PC-9 (cell line): Measurements from ENCODE around the gene FUT9. TPM values are rescaled to one million over a fixed set of nuclear protein-coding genes. Genes with fewer than 3 reads are reported as not detected.

Experiments used
- BruUV-seq: library from RNA; stranded (reverse); fragments of 400-500 nt; replicated peaks from 2 replicates; lab custom pipeline; 2021; lab: Mats Ljungman, UMichigan
- CTCF ChIA-PET: fragments of 300-600 bp; sonication (Branson Sonifier 250); formaldehyde crosslinking; loops from one replicate; lab custom pipeline; 2022; ENCODE audit warnings: antibody characterized with exemption; lab: Charles Lee
- POLR2A ChIA-PET: fragments of 300-600 bp; sonication (Branson Sonifier 250); formaldehyde crosslinking; loops from one replicate; lab custom pipeline; 2022; ENCODE audit warnings: antibody characterized with exemption; ENCODE audit not compliant: unreplicated experiment; lab: Charles Lee
- DNase-seq, 2 experiments: peaks; one replicate each; pipeline versions ENCODE4 v3.0.0 to v3.0.0-alpha.2; 2015 to 2022; ENCODE audit warnings: mixed read lengths in 1 of 2
- H2AFZ ChIP-seq: fragments of 200-600 bp; sonication (generic); 2 replicates; pipeline ENCODE4 v1.8.1; 2017; ENCODE audit warnings: antibody characterized with exemption
- H3F3A ChIP-seq: fragments of 200-600 bp; sonication (generic); 2 replicates; pipeline ENCODE4 v1.8.1; 2017; ENCODE audit warnings: antibody characterized with exemption, mild to moderate bottlenecking, low read depth; ENCODE audit not compliant: insufficient read depth
- H3K27ac ChIP-seq: fragments of 200-600 bp; sonication (generic); 2 replicates; pipeline ENCODE4 v1.6.1; 2016; ENCODE audit warnings: mixed run types
- H3K27me3 ChIP-seq: fragments of 200-600 bp; sonication (generic); 2 replicates; pipeline ENCODE4 v1.6.1; 2016; ENCODE audit warnings: low read depth, mixed run types; ENCODE audit not compliant: insufficient read depth
- H3K36me3 ChIP-seq: fragments of 200-600 bp; sonication (generic); 2 replicates; pipeline ENCODE4 v1.6.1; 2016; ENCODE audit warnings: low read depth, mixed run types
- H3K4me1 ChIP-seq: fragments of 200-600 bp; sonication (generic); replicated peaks from 2 replicates; pipeline ENCODE4 v1.6.1; 2016; ENCODE audit warnings: mixed run types; ENCODE audit not compliant: insufficient read depth
- H3K4me2 ChIP-seq: fragments of 200-600 bp; sonication (generic); 2 replicates; pipeline ENCODE4 v1.6.1; 2017; ENCODE audit warnings: mixed run types
- H3K4me3 ChIP-seq: fragments of 200-600 bp; sonication (generic); 2 replicates; pipeline ENCODE4 v1.6.1; 2016; ENCODE audit warnings: mixed run types
- H3K79me2 ChIP-seq: fragments of 200-600 bp; sonication (generic); 2 replicates; pipeline ENCODE4 v1.6.1; 2017; ENCODE audit warnings: low read depth, mixed run types
- H3K9me2 ChIP-seq: fragments of 200-600 bp; sonication (generic); 2 replicates; pipeline ENCODE4 v1.8.1; 2017; ENCODE audit warnings: mild to moderate bottlenecking; ENCODE audit not compliant: insufficient read depth
- H3K9me3 ChIP-seq: fragments of 200-600 bp; sonication (generic); 2 replicates; pipeline ENCODE4 v1.8.1; 2016; ENCODE audit warnings: low read depth; ENCODE audit not compliant: insufficient read depth
- H4K20me1 ChIP-seq: fragments of 200-600 bp; sonication (generic); 2 replicates; pipeline ENCODE4 v1.8.1; 2017; ENCODE audit not compliant: insufficient read depth
- CTCF ChIP-seq: fragments of 200-600 bp; sonication (generic); conservative IDR thresholded peaks from 2 replicates; pipeline ENCODE4 v1.6.1; 2017; ENCODE audit warnings: mixed run types, antibody characterized with exemption, mild to moderate bottlenecking, moderate library complexity
- EZH2 ChIP-seq: fragments of 200-600 bp; sonication (generic); IDR thresholded peaks from 2 replicates; pipeline ENCODE4 v1.8.0; 2017; ENCODE audit warnings: antibody characterized with exemption, low read depth
- intact Hi-C: fragments of 100-400 bp; cut with micrococcal nuclease; formaldehyde crosslinking; loops from one replicate; pipeline ENCODE4 v1.10.0; 2022; ENCODE audit not compliant: unreplicated experiment
- total RNA-seq: library from RNA; stranded (reverse); gene quantifications from 2 replicates; pipeline ENCODE4 v1.2.3, GENCODE V29; 2021

Gene FUT9
- total RNA-seq, 1 experiment from 2014 or later: 6.9 TPM

GRCh38 chr6:96075826-96076225 is 60.1 kb downstream of the FUT9 start:
- Histone ChIP-seq H3K4me3 (no peak overlapping the region), H3K27ac (no peak overlapping the region), H3K4me1 (no peaks in the 10 kb centered on the region), H2AFZ (no peak overlapping the region), H3K27me3 (no peaks in the 10 kb centered on the region), H3K36me3 (no peaks in the 10 kb centered on the region), H3K4me2 (no peak overlapping the region), H3K9me3 (no peaks in the 10 kb centered on the region), H3K9me2 (no peaks in the 10 kb centered on the region), H4K20me1 (no peaks in the 10 kb centered on the region), H3K79me2 (no peaks in the 10 kb centered on the region), H3F3A (no peaks in the 10 kb centered on the region)
- no peak for DNase-seq
- intact Hi-C loops: no loop called here
- POLR2A ChIA-PET: no interaction called here
- no TSS peak for BruUV-seq
- TF ChIP-seq EZH2: no peak
- TF ChIP-seq CTCF: no peak
- CTCF ChIA-PET: interaction anchor here (0.6 kb wide), 1 partner anchor 499 kb away, joined by 3 read pairs; no protein-coding TSS in a partner anchor

GRCh38 chr6:96086745-96087144 is 71.0 kb downstream of the FUT9 start:
- Histone ChIP-seq H4K20me1 (no peaks in the 10 kb centered on the region), H3K9me2 (no peaks in the 10 kb centered on the region), H3K4me2 (no peak overlapping the region), H3K36me3 (0 out of 2 replicates have a peak, but pooled peaks cover 3% of the 10 kb centered on the region), H2AFZ (no peak overlapping the region), H3F3A (no peaks in the 10 kb centered on the region), H3K27ac (no peak overlapping the region), H3K4me1 (no peaks in the 10 kb centered on the region), H3K9me3 (peaks cover 3% of the 10 kb centered on the region; the same call in 1 of the 2 replicates), H3K27me3 (no peaks in the 10 kb centered on the region), H3K4me3 (no peak overlapping the region), H3K79me2 (no peaks in the 10 kb centered on the region)
- BruUV-seq: no TSS peak
- no peak for DNase-seq
- CTCF ChIA-PET: no interaction called here
- TF ChIP-seq CTCF (no peak), EZH2 (no peak)
- POLR2A ChIA-PET: no interaction called here
- intact Hi-C loops: no loop called here

GRCh38 chr6:96089173-96089572 is 73.4 kb downstream of the FUT9 start:
- TF ChIP-seq CTCF: peak; percentile 62
- TF ChIP-seq EZH2: no peak
- no peaks in the 10 kb centered on the region for H3K4me1 ChIP-seq
- no peak overlapping the region for H3K27ac ChIP-seq
- peaks cover 3% of the 10 kb centered on the region; the same call in 1 of the 2 replicates for H3K9me3 ChIP-seq
- POLR2A ChIA-PET: no interaction called here
- H4K20me1 ChIP-seq: no peaks in the 10 kb centered on the region
- no peak overlapping the region for H2AFZ ChIP-seq
- 0 out of 2 replicates have a peak, but pooled peaks cover 3% of the 10 kb centered on the region for H3K36me3 ChIP-seq
- intact Hi-C loops: no loop called here
- CTCF ChIA-PET: no interaction called here
- H3F3A ChIP-seq: no peaks in the 10 kb centered on the region
- BruUV-seq: no TSS peak
- no peak overlapping the region for H3K4me3 ChIP-seq
- H3K27me3 ChIP-seq: no peaks in the 10 kb centered on the region
- H3K4me2 ChIP-seq: no peak overlapping the region
- H3K79me2 ChIP-seq: no peaks in the 10 kb centered on the region
- no peak for DNase-seq
- H3K9me2 ChIP-seq: no peaks in the 10 kb centered on the region
